Activated CD4-positive, CD25-positive, alpha-beta regulatory T cell treated with anti-CD3 and anti-CD28 coated beads, Interleukin-2, amount 50 U/mL, for 24 hours (primary cell): Measurements from ENCODE around the gene GPANK1.

Experiments
- ATAC-seq, 2 donors: fragments of 150-1000 bp; cut with Tn5 transposase; one replicate each; pipeline ENCODE4 v1.10.0; 2021; ENCODE audit warnings: mild to moderate bottlenecking in 1 of 2, moderate library complexity in 1 of 2

The GPANK1 gene

DNA sequence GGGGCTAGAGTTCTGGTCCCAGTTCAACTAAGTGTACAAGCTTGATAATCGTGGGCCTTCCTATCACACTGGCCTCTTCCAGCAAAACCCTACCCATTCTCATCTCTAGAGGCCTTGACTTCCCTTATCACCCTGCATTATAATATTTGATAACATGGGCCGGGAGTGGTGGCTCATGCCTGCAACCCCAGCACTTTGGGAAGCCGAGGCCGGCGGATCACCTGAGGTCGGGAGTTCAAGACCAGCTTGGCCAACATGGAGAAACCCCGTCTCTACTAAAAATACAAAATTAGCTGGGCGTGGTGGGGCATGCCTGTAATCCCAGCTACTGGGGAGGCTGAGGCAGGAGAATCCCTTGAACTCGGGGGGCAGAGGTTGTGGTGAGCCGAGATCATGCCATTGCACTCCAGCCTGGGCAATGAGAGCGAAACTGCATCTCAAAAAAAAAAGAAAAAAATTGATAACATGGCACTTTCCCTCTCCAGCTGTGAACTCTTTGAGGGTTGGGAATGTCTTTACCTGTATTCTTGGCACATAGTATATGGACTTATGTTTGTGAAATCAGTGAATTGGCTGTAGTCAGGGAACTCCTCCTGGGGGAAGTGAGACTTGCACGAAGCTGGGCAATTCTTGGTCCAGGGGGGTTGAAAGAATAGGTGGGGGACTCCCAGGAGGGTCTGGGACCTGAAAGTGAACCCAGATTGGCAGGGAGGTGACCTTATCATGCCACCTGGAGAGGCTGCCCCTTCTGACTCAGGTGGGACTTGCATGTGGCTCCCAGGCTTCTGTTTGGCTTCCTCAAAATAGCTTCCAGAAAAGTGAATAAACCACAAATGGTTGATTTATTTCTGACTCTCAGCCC, 3.3 kb downstream of the GPANK1 start:
- ATAC-seq = no peak

GRCh38 chr6:31660381-31661261, 4.2 kb downstream of the GPANK1 start, which contains the start of gene C6orf47:
Gene C6orf47 (minus strand): TSS chr6:31660778. CDS start chr6:31659947, 831 bp downstream.
- peak; percentile 70 for ATAC-seq

DNA sequence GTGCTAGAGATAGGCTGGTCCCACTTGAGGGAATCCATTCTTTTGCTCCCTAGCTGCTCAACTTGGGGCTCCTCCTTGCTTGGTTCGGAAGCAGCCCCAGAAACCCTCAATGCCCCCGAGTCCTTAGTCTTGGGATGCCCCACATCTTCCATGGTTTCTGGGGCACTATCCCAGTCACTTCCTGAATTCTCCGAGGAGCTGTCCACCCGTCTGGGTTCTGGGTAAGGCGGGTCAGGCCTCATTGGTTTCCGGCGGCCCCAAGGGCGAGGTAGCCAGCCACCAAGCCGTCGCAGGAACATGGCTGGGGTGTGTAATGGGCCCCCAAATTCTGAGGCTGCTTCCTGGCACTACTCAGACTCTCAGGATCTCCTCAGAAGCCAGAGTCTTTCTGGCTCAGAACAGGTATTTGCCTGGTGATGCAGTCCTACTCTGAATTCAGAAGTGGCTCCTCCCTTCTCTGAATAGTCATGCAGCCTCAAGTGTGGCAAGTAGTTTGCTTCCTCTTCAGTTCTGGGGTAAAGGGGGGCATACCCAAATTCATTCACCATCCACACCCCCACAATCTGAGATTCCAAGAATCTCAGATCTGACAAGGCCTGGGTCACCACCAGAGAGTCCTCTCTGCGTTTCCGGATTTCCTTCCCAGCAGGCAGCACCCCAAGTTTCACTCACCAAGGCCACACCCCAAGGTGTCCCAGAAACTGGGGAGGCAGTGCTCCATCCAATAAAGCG, 5.0 kb downstream of the GPANK1 start:
- peak; percentile 55 to 58 for ATAC-seq

DNA sequence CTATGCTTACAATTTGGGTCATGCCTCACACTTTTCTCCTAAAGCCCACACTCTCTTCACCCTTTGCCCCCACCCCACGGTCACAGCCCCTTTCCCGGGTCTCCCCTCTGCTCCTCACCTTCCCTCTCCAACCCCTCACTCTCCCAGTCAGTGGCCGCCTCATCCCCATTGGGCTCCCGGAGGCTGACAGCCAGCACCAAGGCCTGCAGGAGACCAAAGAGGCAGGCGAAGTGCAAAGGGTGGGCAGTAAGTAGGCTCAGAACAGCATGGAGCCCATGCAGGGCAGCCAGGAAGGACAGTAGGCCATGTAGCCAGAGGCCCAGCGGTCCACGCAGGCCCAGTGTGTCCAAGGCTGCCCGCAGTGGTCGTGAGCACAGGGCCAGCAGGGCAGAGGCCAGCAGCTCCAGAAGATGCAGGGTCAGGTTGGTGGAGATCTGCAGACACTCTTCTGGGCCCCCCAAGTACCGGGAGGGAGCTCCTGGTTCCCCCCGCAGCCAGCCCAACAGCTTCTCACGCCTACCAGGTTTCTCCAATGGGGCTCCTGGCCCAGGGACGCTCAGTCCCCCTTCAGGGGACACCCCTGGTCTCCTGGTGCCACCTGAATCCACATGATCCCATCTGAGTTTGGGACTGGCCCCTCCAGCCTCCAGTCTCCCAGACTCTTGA, 5.7 kb downstream of the GPANK1 start:
- no peak for ATAC-seq

GRCh38 chr6:31658158-31658688, 6.6 kb downstream of the GPANK1 start:
- no peak for ATAC-seq

DNA sequence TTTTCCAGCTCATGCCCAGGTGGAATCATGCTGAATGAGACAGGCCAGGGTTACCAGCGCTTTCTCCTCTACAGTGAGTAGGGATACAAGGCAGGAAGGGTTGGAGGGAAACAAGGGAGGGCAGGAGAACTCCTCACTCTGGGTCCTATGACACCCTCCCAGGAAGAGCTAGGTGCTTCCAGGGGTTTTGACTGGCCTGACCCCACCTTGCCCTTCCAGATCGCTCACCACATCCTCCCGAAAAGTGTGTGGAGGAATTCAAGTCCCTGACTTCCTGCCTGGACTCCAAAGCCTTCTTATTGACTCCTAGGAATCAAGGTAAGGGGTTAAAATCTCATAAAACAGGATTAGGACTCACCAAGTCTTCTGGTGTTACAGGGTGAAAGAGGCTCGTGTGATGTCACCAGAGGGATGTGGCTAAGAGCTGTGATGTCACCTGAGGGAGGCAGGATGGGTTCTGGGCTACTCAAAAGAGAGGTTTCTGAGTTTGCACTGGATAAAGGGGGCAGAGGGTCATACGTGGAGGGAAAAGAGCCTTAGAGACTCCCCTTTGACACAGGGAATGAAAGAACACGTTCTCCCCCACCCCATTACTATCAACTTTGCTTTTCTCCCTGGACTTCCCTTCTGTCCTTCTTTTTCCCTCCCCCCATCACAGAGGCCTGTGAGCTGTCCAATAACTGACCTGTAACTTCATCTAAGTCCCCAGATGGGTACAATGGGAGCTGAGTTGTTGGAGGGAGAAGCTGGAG, 7.2 kb downstream of the GPANK1 start:
- no peak for ATAC-seq

DNA sequence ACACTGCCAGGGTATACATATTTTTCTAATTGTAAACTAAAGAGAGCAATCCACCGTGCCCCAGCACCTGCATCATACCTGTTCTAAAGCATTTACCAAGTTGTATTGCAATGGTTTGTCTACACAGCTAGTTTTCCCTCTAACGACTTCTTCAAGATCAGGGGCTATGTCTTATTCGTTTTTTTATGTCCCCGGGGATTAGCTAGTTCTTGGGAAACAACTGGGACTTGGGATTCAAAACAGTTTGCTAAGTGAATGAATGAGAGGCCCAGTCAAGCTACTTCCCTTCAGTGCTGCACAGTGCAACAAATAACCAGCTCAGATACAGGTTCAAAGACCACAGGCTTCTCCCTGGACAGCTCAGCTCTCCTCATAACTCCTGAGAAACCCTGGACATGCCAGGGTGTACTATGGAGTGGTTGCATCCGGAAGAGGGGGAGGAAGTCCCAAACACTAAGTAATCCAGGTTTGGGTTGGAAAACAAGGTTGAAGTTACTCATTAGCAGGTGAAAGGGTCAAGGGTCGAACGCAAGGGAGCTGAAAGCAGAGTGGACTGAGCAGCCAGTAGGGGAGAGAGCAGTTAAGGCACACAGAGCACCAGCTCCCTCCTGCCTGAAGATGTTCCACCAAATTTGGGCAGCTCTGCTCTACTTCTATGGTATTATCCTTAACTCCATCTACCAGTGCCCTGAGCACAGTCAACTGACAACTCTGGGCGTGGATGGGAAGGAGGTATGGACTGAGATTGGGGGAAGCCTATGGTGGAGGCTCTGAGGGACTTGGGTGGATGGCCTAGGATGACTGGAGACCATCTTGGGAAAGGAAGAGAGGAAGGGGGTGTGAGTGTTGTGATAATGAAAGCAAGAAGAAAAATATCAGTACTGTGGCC, 9.2 kb downstream of the GPANK1 start, which contains the start of gene APOM:
TSS of gene APOM (plus strand) at position 546 of the 889 bp plus-strand sequence. CDS start at position 619, 73 bp downstream.
- no peak for ATAC-seq

- ATAC-seq = no peak
These were observed 10.0 kb downstream of the GPANK1 start for GRCh38 chr6:31654574-31655348.

DNA sequence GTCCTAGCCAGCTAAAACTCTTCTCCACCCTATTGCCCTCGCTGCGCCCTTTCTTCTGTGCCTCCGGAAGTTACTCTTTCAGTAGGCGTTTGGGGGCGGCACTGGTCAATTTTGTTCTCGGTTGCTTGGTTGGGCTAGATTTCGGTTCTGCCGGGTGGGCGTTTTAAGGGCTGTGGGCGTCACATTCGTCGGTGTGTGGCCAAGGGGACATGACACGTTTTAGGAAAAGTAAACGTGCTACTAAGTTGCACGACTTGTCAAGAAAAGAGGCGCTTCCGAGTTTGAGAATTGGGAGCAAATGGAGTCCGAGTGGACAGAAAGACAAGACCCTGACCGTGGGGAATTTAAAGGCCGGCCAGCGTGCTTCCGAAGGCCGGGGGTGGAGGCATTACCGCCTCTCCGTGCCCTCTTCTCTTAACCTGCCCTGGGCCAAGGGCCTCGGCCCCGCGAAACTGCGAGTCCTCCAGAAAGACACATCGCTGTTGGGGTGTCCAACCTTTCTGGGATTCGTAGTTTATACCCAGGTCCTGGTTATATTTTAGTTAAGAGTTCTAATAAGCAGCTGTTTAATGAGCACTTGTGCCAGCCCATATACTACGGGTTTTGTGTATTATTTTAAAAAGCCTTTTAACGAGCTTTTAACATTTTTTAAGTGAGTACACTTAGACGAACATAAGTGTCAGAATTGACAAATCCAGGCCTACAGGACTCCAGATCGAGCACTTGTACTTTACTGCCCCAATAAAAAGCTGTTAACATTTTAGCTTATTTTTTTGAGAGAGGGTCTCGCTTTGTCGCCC, 11.7 kb downstream of the GPANK1 start:
- peak; percentile 68 for ATAC-seq

DNA sequence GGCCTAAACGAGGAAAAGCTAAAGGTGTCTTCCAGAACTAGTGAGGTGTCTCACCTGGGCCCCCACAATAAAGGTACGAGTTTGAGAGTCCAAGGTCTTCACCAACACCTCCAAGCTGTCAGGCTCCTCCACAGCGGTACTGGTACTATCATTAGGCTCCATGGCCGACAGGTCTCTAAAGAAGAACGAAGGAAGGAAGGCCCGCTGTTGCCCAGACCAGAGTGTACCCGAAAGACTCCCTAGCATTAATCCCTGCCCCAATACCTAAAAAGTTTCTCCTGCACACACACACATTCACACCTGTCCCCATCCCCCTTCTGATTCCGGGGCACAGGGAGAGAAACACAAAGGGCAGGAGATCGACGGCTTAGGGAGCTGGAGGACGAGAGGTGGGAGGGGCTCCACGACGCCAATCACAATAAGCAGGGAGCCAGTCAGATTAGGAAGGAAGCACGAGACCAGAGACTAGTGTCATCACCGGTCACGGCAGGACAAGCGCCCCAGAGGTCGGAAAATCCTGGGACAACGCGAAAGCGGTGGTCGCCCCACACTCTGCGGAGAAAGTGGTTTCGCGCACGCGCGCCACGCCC, 13.1 kb downstream of the GPANK1 start:
- ATAC-seq = peak; percentile 32 to 44

GRCh38 chr6:31645325-31645724, 19.5 kb downstream of the GPANK1 start:
- no peak for ATAC-seq

DNA sequence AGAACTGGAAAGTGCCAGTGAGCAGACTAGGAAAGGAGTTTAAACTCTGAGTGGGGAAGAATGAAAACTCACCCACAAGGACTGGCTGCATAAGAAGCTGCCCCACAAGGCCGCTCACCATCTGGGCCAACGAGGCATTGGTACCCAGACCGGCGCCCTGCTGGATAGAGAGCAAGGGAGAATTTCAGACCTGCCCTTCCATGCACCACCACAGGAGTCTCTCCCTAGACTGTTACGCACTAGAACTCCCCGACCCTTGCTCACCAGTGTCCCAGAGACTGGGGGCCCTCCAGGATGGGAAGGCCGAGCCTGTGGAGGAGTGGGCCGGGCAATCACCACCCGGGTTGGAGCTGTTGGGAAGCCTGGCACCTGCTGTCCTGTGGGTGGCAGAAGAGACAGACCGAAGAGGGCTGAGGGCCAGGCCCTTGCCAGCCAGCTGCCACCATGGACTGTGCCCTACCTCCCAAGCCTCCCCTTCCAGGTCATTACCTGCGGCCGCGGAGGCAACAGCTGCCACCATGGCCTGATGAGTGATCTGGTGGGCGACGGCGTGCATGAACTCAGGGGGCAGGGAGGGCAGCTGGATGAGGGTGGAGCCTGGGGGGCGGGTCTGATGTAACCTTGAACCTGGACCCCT, 20.9 kb downstream of the GPANK1 start:
- no peak for ATAC-seq

GRCh38 chr6:31642798-31643570, 21.8 kb downstream of the GPANK1 start:
- no peak for ATAC-seq

GRCh38 chr6:31641370-31641769, 23.4 kb downstream of the GPANK1 start:
- no peak for ATAC-seq

DNA sequence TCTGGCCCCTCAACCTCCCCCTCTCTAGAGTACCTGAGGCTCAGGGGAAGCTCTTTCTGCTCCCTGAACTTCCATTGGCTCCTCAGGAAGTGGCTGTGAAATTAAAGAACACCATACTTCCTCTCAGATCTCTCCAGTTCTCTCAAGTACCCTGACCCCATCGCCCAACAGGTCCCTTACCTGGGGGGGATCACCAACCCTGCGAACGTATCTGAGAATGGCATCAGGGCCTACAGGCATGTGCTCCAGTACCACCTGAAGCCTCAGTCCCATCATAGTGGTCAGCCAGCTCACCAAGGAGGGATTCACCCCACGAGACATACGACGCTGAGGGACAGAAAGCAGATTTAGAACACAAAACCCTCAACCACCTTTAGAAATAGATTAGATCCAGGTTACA, 24.2 kb downstream of the GPANK1 start:
- ATAC-seq = no peak

- ATAC-seq = peak; percentile 45 to 63
These were observed 25.3 kb downstream of the GPANK1 start for GRCh38 chr6:31639449-31639861.

DNA sequence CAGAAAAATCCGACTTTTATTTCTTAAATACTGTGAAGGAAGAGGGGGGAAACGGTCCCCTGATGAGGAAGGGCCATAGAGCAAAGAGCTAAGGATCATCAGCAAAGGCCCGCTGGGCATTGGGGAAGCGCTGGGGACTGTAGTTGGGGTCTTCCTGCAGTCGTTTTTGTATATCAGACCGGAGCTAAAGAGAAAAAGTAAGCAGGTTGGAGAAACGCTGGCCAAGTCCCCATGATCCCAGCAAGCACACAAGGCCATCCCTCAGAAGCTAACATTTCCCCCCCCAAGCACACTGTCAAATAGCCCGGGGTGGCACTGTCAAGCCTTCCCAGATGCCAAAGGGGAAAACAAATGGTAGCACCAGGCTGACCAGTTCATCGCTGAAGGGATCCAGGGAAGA, 25.8 kb downstream of the GPANK1 start:
- ATAC-seq = no peak
